SK-N-SH (cell line): Measurements from ENCODE around the gene BCR. TPM values are rescaled to one million over a fixed set of nuclear protein-coding genes. Genes with fewer than 3 reads are reported as not detected.

Experiments used
- CTCF ChIA-PET: fragments of 300-600, 350-600 bp; formaldehyde crosslinking; extraction: SDS; loops from one replicate; lab custom pipeline; 2021; lab: Yijun Ruan, JAX
- POLR2A ChIA-PET: fragments of 350-600 bp; sonication (Branson Sonifier 250); formaldehyde crosslinking; extraction: SDS; loops from one replicate; lab custom pipeline; 2020; ENCODE audit warnings: antibody characterized with exemption, inconsistent platforms; lab: Yijun Ruan, JAX
- DNase-seq: peaks from one replicate; pipeline ENCODE4 v3.0.0; 2012
- H2AFZ ChIP-seq: fragments of 200-600 bp; sonication (generic); 2 replicates; pipeline ENCODE4 v1.8.1; 2016; ENCODE audit warnings: antibody characterized with exemption, mild to moderate bottlenecking, low read depth
- H3F3A ChIP-seq: fragments of 200-600 bp; sonication (generic); replicated peaks from 2 replicates; pipeline ENCODE3; 2016; ENCODE audit warnings: antibody characterized with exemption, mild to moderate bottlenecking; ENCODE audit not compliant: insufficient read depth
- H3K27ac ChIP-seq, 2 experiments: fragments of 200-500 bp in 1 of 2; fragments of 200-600 bp in 1 of 2; sonication (Bioruptor generic) in 1 of 2; sonication (generic), shearing (Covaris generic) in 1 of 2; 2 replicates each; pipeline versions ENCODE4 v1.5.1 to v1.6.1; 2014 to 2016; ENCODE audit warnings: low read depth in 2 of 2, inconsistent platforms in 1 of 2, low read length in 1 of 2, mild to moderate bottlenecking in 1 of 2, mixed read lengths in 1 of 2
- H3K27me3 ChIP-seq: fragments of 200-600 bp; sonication (generic), shearing (Covaris generic); 2 replicates; pipeline ENCODE4 v1.6.1; 2016; ENCODE audit warnings: mixed run types; ENCODE audit not compliant: insufficient read depth
- H3K36me3 ChIP-seq, 2 experiments: fragments of 200-500 bp in 1 of 2; fragments of 200-600 bp in 1 of 2; sonication (Bioruptor generic) in 1 of 2; sonication (generic) in 1 of 2; replicated peaks in 1 of 2; 2 replicates each; pipeline versions ENCODE3 to v1.5.1; 2014 to 2016; ENCODE audit warnings: low read length in 1 of 2, mild to moderate bottlenecking in 1 of 2; ENCODE audit not compliant: insufficient read depth in 2 of 2, control insufficient read depth in 1 of 2
- H3K4me1 ChIP-seq, 2 experiments: fragments of 200-500 bp in 1 of 2; fragments of 200-600 bp in 1 of 2; sonication (Bioruptor generic) in 1 of 2; sonication (generic), shearing (Covaris generic) in 1 of 2; 2 replicates each; pipeline versions ENCODE4 v1.5.1 to v1.6.1; 2014 to 2016; ENCODE audit warnings: low read depth in 1 of 2, low read length in 1 of 2, mixed run types in 1 of 2; ENCODE audit not compliant: insufficient read depth in 2 of 2, control insufficient read depth in 1 of 2
- H3K4me2 ChIP-seq: fragments of 200-600 bp; sonication (generic), shearing (Covaris generic); 2 replicates; pipeline ENCODE4 v1.6.1; 2017; ENCODE audit warnings: mixed run types
- H3K4me3 ChIP-seq, 2 experiments: fragments of 200-500 bp in 1 of 2; fragments of 200-600 bp in 1 of 2; sonication (Bioruptor generic) in 1 of 2; sonication (generic), shearing (Covaris generic) in 1 of 2; 2 replicates each; pipeline versions ENCODE4 v1.5.1 to v1.8.1; 2014 to 2016; ENCODE audit warnings: low read depth in 2 of 2, inconsistent platforms in 1 of 2, low read length in 1 of 2, mild to moderate bottlenecking in 1 of 2, mixed read lengths in 1 of 2, moderate library complexity in 1 of 2
- H3K79me2 ChIP-seq: fragments of 200-600 bp; sonication (generic); 2 replicates; pipeline ENCODE4 v1.8.1; 2017; ENCODE audit warnings: mild to moderate bottlenecking; ENCODE audit not compliant: insufficient read depth
- H3K9ac ChIP-seq: fragments of 200-600 bp; sonication (generic); 2 replicates; pipeline ENCODE4 v1.6.1; 2017; ENCODE audit warnings: mixed run types
- H3K9me2 ChIP-seq: fragments of 200-600 bp; sonication (generic); 2 replicates; pipeline ENCODE4 v1.6.1; 2017; ENCODE audit warnings: mixed run types
- H3K9me3 ChIP-seq: fragments of 200-600 bp; sonication (generic); 2 replicates; pipeline ENCODE4 v1.6.1; 2017; ENCODE audit warnings: mixed run types, mild to moderate bottlenecking, moderate library complexity
- H4K20me1 ChIP-seq: fragments of 200-600 bp; sonication (generic); 2 replicates; pipeline ENCODE4 v1.6.1; 2017; ENCODE audit warnings: mild to moderate bottlenecking, mixed run types; ENCODE audit not compliant: insufficient read depth
- CHD2 ChIP-seq: fragments of 150-350 bp; IDR thresholded peaks from 2 replicates; pipeline ENCODE4 v1.6.1; 2018; ENCODE audit warnings: low read length; ENCODE audit not compliant: partially characterized antibody
- CTCF ChIP-seq: fragments of 200-600 bp; sonication (generic); IDR thresholded peaks from 2 replicates; pipeline ENCODE4 v1.6.1; 2017; ENCODE audit warnings: antibody characterized with exemption, mild to moderate bottlenecking, moderate library complexity
- ELF1 ChIP-seq: IDR thresholded peaks from 2 replicates; pipeline ENCODE4 v1.4.0; 2012
- EZH2phosphoT487 ChIP-seq: fragments of 200-600 bp; sonication (generic); IDR thresholded peaks from 2 replicates; pipeline ENCODE4 v1.6.1; 2017; ENCODE audit warnings: low read depth, mixed run types, mild to moderate bottlenecking, antibody characterized with exemption, moderate library complexity, borderline replicate concordance
- FOSL2 ChIP-seq: IDR thresholded peaks from 2 replicates; pipeline ENCODE4 v1.4.0; 2012; ENCODE audit warnings: low read depth, mild to moderate bottlenecking, moderate library complexity, borderline replicate concordance
- FOXM1 ChIP-seq: IDR thresholded peaks from 2 replicates; pipeline ENCODE4 v1.4.0; 2012; ENCODE audit warnings: low read depth, mild to moderate bottlenecking
- GATA2 ChIP-seq: sonication (generic); formaldehyde crosslinking; IDR thresholded peaks from 2 replicates; pipeline ENCODE4 v1.5.0; 2020; ENCODE audit warnings: mild to moderate bottlenecking, missing genetic modification reagents
- IRF3 ChIP-seq: fragments of 150-350 bp; IDR thresholded peaks from 2 replicates; pipeline ENCODE4 v1.6.1; 2016; ENCODE audit warnings: mild to moderate bottlenecking, low read depth, low read length
- NFIC ChIP-seq: IDR thresholded peaks from 2 replicates; pipeline ENCODE4 v1.4.0; 2012; ENCODE audit warnings: borderline replicate concordance
- POLR2AphosphoS5 ChIP-seq: IDR thresholded peaks from 2 replicates; pipeline ENCODE4 v1.6.1; 2012; ENCODE audit warnings: low read depth, low read length
- RCOR1 ChIP-seq: fragments of 150-350 bp; IDR thresholded peaks from 2 replicates; pipeline ENCODE4 v1.6.1; 2017; ENCODE audit warnings: antibody characterized with exemption, low read length
- REST ChIP-seq: IDR thresholded peaks from 2 replicates; pipeline ENCODE4 v1.6.1; 2012; ENCODE audit warnings: mild to moderate bottlenecking, low read depth, low read length, moderate library complexity
- RXRA ChIP-seq: IDR thresholded peaks from 2 replicates; pipeline ENCODE4 v1.4.0; 2012; ENCODE audit warnings: low read depth, mild to moderate bottlenecking, borderline replicate concordance
- SIN3A ChIP-seq: IDR thresholded peaks from 2 replicates; pipeline ENCODE4 v1.6.1; 2012; ENCODE audit warnings: low read depth, mild to moderate bottlenecking, low read length, moderate library complexity, borderline replicate concordance
- TAF1 ChIP-seq: IDR thresholded peaks from 2 replicates; pipeline ENCODE4 v1.6.1; 2012; ENCODE audit warnings: low read depth, mild to moderate bottlenecking, low read length, moderate library complexity, borderline replicate concordance
- TEAD4 ChIP-seq: IDR thresholded peaks from 2 replicates; pipeline ENCODE4 v1.4.0; 2012; ENCODE audit warnings: mild to moderate bottlenecking, borderline replicate concordance; ENCODE audit not compliant: insufficient read depth
- USF2 ChIP-seq: fragments of 150-350 bp; IDR thresholded peaks from 2 replicates; pipeline ENCODE4 v1.6.1; 2017; ENCODE audit warnings: antibody characterized with exemption, low read length, low read depth, borderline replicate concordance
- YY1 ChIP-seq: IDR thresholded peaks from 2 replicates; pipeline ENCODE4 v1.4.0; 2012; ENCODE audit warnings: low read depth, mild to moderate bottlenecking
- ZBTB33 ChIP-seq: IDR thresholded peaks from 2 replicates; pipeline ENCODE4 v1.4.0; 2012; ENCODE audit warnings: low read depth, borderline replicate concordance
- WGBS: methylation state at CpG from one replicate; pipeline ENCODE4 v1.1.6; 2017; ENCODE audit warnings: low lambda C conversion rate; 5-methylcytosine and 5-hydroxymethylcytosine counted together
- polyA plus RNA-seq, 3 experiments: library from polyadenylated mRNA; depleted of rRNA; stranded (reverse); fragments of >200 nt; gene quantifications; 2 replicates each; pipeline ENCODE4 v1.2.3, GENCODE V29; 2012

BCR gene
- polyA plus RNA-seq, 1 of the 3 experiments (the other 2 are of a cell fraction), result 50.9 TPM

- Histone ChIP-seq H4K20me1 (0 out of 2 replicates have a peak, but pooled peaks cover 3% of the 10 kb centered on the region), H3K9me2 (no peaks in the 10 kb centered on the region), H3K4me3 (no peak overlapping the region), H3K27ac (no peak overlapping the region), H3K4me1 (peaks cover 5 to 6% of the 10 kb centered on the region in 2 experiments; a peak in 3 of 4 replicates), H2AFZ (no peak overlapping the region), H3K4me2 (no peak overlapping the region), H3K79me2 (no peaks in the 10 kb centered on the region), H3K9ac (no peak overlapping the region), H3K36me3 (peaks cover 3 to 42% of the 10 kb centered on the region in 2 experiments), H3K27me3 (no peaks in the 10 kb centered on the region), H3F3A (peaks cover 5% of the 10 kb centered on the region), H3K9me3 (no peaks in the 10 kb centered on the region)
- TF ChIP-seq IRF3, result no peak
- no peak for TF ChIP-seq EZH2phosphoT487
- TF ChIP-seq FOSL2, result no peak
- TF ChIP-seq GATA2, result no peak
- no peak for TF ChIP-seq CHD2
- no peak for TF ChIP-seq TEAD4
- no peak for TF ChIP-seq FOXM1
- TF ChIP-seq SIN3A, result no peak
- no peak for TF ChIP-seq ZBTB33
- TF ChIP-seq YY1, result no peak
- no peak for TF ChIP-seq USF2
- TF ChIP-seq REST, result no peak
- no peak for TF ChIP-seq NFIC
- TF ChIP-seq ELF1, result no peak
- no peak for TF ChIP-seq CTCF
- TF ChIP-seq TAF1, result no peak
- TF ChIP-seq RXRA, result no peak
- TF ChIP-seq RCOR1, result no peak
- no peak for TF ChIP-seq POLR2AphosphoS5
- POLR2A ChIA-PET, result no interaction called here
- 96% methylated on average over 3 of the region's 8 CpGs for WGBS
- no peak for DNase-seq
- CTCF ChIA-PET, result interaction anchor here (1.1 to 25.8 kb wide), 5 partner anchors 8 to 328 kb away, joined by 3 to 587 read pairs (median 4); partner anchors contain the start of gene BCR
These were observed 104.9 kb downstream of the BCR start for GRCh38 chr22:23285236-23285635.
